HepG2 (cell line): ENCODE data around the gene SLC22A4. TPM values are rescaled to one million over a fixed set of nuclear protein-coding genes. Genes with fewer than 3 reads are reported as not detected.

Experiments
- BCLAF1 ChIP-seq: fragments of 450-650 bp; IDR thresholded peaks from 2 replicates; pipeline ENCODE4 v1.6.1; 2017; ENCODE audit warnings: mild to moderate bottlenecking
- CHD4 ChIP-seq: fragments of 200-600 bp; sonication (generic); IDR thresholded peaks from 2 replicates; pipeline ENCODE4 v1.7.0; 2017; ENCODE audit warnings: mild to moderate bottlenecking, low read length, borderline replicate concordance
- EZH2 ChIP-seq: conservative IDR thresholded peaks from 2 replicates; pipeline ENCODE4 v1.6.1; 2012; ENCODE audit warnings: mild to moderate bottlenecking, low read depth, low read length, moderate library complexity
- GABPB1 ChIP-seq: IDR thresholded peaks from 2 replicates; pipeline ENCODE4 v1.6.1; 2016; ENCODE audit warnings: mild to moderate bottlenecking, missing genetic modification reagents, moderate library complexity, missing compliant biosample characterization
- HMG20A ChIP-seq: IDR thresholded peaks from 2 replicates; pipeline ENCODE4 v1.6.1; 2016; ENCODE audit warnings: borderline replicate concordance
- HNF4G ChIP-seq, 2 experiments: sonication (generic) in 1 of 2; formaldehyde crosslinking in 1 of 2; IDR thresholded peaks; 2 replicates each; pipeline versions ENCODE4 v1.4.0 to v1.6.1; 2011 to 2020; ENCODE audit warnings: borderline replicate concordance in 2 of 2, low read depth in 2 of 2, mild to moderate bottlenecking in 2 of 2, low read length in 1 of 2, missing genetic modification reagents in 1 of 2, moderate library complexity in 1 of 2
- MAFK ChIP-seq, 2 experiments: IDR thresholded peaks in 1 of 2; conservative IDR thresholded peaks in 1 of 2; 2 replicates each; pipeline ENCODE4 v1.6.1; 2011; ENCODE audit warnings: improper control_type of control experiment in 2 of 2, low read length in 2 of 2
- MED13 ChIP-seq: sonication (generic); formaldehyde crosslinking; IDR thresholded peaks from 2 replicates; pipeline ENCODE4 v1.5.0; 2020; ENCODE audit warnings: missing genetic modification reagents
- MXD1 ChIP-seq: sonication (generic); formaldehyde crosslinking; IDR thresholded peaks from 2 replicates; pipeline ENCODE4 v1.4.0; 2020; ENCODE audit warnings: mild to moderate bottlenecking, missing genetic modification reagents
- NFATC3 ChIP-seq: sonication (generic); formaldehyde crosslinking; IDR thresholded peaks from 2 replicates; pipeline ENCODE4 v1.5.1; 2020; ENCODE audit warnings: mild to moderate bottlenecking, missing genetic modification reagents
- NFE2 ChIP-seq: sonication (generic); formaldehyde crosslinking; IDR thresholded peaks from 2 replicates; pipeline ENCODE4 v1.4.0; 2020; ENCODE audit warnings: missing genetic modification reagents
- PHF8 ChIP-seq: sonication (generic); formaldehyde crosslinking; IDR thresholded peaks from 2 replicates; pipeline ENCODE4 v1.5.0; 2020; ENCODE audit warnings: missing genetic modification reagents
- REL ChIP-seq: sonication (generic); formaldehyde crosslinking; conservative IDR thresholded peaks from 2 replicates; pipeline ENCODE4 v1.8.0; 2022; ENCODE audit warnings: mild to moderate bottlenecking, missing genetic modification reagents, moderate library complexity
- SP5 ChIP-seq: IDR thresholded peaks from 2 replicates; pipeline ENCODE4 v1.6.1; 2016; ENCODE audit warnings: low read depth, borderline replicate concordance
- TAF15 ChIP-seq: fragments of 200-400 bp; formaldehyde crosslinking; IDR thresholded peaks from one replicate; pipeline ENCODE4 v1.6.1; 2018; ENCODE audit warnings: mild to moderate bottlenecking, low read depth, low read length; ENCODE audit not compliant: poor library complexity, severe bottlenecking
- ZBTB43 ChIP-seq: sonication (generic); formaldehyde crosslinking; conservative IDR thresholded peaks from 2 replicates; pipeline ENCODE4 v1.4.0; 2020; ENCODE audit warnings: missing genetic modification reagents
- ZFX ChIP-seq: sonication (generic); formaldehyde crosslinking; IDR thresholded peaks from 2 replicates; pipeline ENCODE4 v1.4.0; 2020; ENCODE audit warnings: mild to moderate bottlenecking, low read depth, missing genetic modification reagents, moderate library complexity
- ZNF343 ChIP-seq: sonication (generic); formaldehyde crosslinking; IDR thresholded peaks from 2 replicates; pipeline ENCODE4 v1.4.0; 2020; ENCODE audit warnings: mild to moderate bottlenecking, missing genetic modification reagents
- ZNF431 ChIP-seq: sonication (generic); formaldehyde crosslinking; IDR thresholded peaks from 2 replicates; pipeline ENCODE4 v1.9.0; 2022; ENCODE audit warnings: missing genetic modification reagents, low read depth, mild to moderate bottlenecking, borderline replicate concordance
- ZNF546 ChIP-seq: sonication (generic); formaldehyde crosslinking; conservative IDR thresholded peaks from 2 replicates; pipeline ENCODE4 v1.8.1; 2023; ENCODE audit warnings: mild to moderate bottlenecking, missing genetic modification reagents
- ZNF883 ChIP-seq: sonication (generic); formaldehyde crosslinking; IDR thresholded peaks from 2 replicates; pipeline ENCODE4 v1.5.1; 2020; ENCODE audit warnings: mild to moderate bottlenecking, missing genetic modification reagents; ENCODE audit errors: not compliant biosample characterization
- polyA plus RNA-seq, 8 experiments: library from polyadenylated mRNA; depleted of rRNA in 3 of 8; stranded (reverse) in 7 of 8; unstranded in 1 of 8; fragments of >200 nt; fragmentation: Illumina TruSeq in 4 of 8; extraction: Trizol in 4 of 8; gene quantifications; 2 replicates each; pipeline versions ENCODE4 v1.2.1 to v1.2.3, GENCODE V29; 2011 to 2016; ENCODE audit warnings: low read depth in 4 of 8, missing spikeins in 1 of 8, mixed read lengths in 1 of 8; ENCODE audit not compliant: insufficient read depth in 1 of 8
- total RNA-seq, 5 experiments: library from RNA; depleted of rRNA; stranded (reverse); fragments of >200 nt; fragmentation: Illumina TruSeq; extraction: Trizol; gene quantifications; 2 replicates each; pipeline ENCODE4 v1.2.3, GENCODE V29; 2016; ENCODE audit warnings: low read depth in 1 of 5
- TF ChIP-seq, protein P1 (sequence below): sonication (generic); IDR thresholded peaks from 2 replicates; pipeline ENCODE4 v1.6.1; 2016; ENCODE audit warnings: low read depth, borderline replicate concordance
- TF ChIP-seq, protein P2 (sequence below): sonication (generic); formaldehyde crosslinking; IDR thresholded peaks from 2 replicates; pipeline ENCODE4 v1.4.0; 2020; ENCODE audit warnings: missing genetic modification reagents

The SLC22A4 gene
- total and polyA plus RNA-seq, 2 of the 13 experiments (the other 11 are each of a cell fraction or from before 2014, with no cell fraction given), result 0.33 to 0.62 TPM

DNA sequence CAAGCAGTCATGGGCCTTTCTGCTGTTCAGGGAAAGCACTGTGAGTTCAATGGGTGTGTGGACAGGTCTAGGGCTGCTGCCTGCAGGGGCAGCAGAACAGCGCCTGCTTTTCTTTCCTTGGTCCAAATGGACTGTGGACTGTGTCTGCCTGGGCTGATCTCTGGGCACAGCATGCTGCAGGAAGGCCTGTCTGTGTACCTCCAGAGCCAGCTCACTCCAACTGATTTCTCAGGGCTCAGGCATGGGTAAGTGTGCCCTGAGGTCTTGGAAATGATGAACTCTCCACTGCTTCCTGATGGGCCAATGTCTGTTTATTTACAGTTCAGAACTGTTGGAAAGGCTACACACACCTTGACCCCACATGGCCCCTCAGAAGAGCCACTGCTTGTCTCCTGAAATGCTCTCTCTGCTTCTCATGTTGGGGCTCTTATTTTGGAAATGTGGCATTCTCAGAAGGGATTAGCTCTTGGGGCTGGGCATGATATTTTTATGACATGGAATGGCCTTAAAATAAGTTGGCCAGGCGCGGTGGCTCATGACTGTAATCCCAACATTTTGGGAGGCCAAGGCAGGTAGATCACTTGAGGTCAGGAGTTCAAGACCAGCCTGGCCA, 27.0 kb downstream of the SLC22A4 start (continued):
- TF ChIP-seq ZNF343 (CRISPR knock-in tag), result no peak
- no peak for TF ChIP-seq MED13 (CRISPR knock-in tag)
- no peak for TF ChIP-seq BCLAF1
- TF ChIP-seq ZBTB43 (CRISPR knock-in tag), result no peak
- no peak for TF ChIP-seq NFATC3 (CRISPR knock-in tag)
- no peak for TF ChIP-seq HMG20A (CRISPR knock-in tag)
- no peak for TF ChIP-seq MXD1
- no peak for TF ChIP-seq PHF8
- no peak for TF ChIP-seq MAFK (conservative IDR thresholded peaks at IDR 0.05 in 1 of 2, IDR thresholded peaks at IDR 0.05 in 1 of 2; ENCODE audit: low read length in 2 of 2)
- TF ChIP-seq EZH2, result no peak
- no peak for TF ChIP-seq CHD4
- TF ChIP-seq REL, result no peak
- TF ChIP-seq, protein P1, sequence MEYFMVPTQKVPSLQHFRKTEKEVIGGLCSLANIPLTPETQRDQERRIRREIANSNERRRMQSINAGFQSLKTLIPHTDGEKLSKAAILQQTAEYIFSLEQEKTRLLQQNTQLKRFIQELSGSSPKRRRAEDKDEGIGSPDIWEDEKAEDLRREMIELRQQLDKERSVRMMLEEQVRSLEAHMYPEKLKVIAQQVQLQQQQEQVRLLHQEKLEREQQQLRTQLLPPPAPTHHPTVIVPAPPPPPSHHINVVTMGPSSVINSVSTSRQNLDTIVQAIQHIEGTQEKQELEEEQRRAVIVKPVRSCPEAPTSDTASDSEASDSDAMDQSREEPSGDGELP, result no peak
- peak; percentile 67; the same call in 1 of the 2 replicates for TF ChIP-seq ZFX
- TF ChIP-seq, protein P2, sequence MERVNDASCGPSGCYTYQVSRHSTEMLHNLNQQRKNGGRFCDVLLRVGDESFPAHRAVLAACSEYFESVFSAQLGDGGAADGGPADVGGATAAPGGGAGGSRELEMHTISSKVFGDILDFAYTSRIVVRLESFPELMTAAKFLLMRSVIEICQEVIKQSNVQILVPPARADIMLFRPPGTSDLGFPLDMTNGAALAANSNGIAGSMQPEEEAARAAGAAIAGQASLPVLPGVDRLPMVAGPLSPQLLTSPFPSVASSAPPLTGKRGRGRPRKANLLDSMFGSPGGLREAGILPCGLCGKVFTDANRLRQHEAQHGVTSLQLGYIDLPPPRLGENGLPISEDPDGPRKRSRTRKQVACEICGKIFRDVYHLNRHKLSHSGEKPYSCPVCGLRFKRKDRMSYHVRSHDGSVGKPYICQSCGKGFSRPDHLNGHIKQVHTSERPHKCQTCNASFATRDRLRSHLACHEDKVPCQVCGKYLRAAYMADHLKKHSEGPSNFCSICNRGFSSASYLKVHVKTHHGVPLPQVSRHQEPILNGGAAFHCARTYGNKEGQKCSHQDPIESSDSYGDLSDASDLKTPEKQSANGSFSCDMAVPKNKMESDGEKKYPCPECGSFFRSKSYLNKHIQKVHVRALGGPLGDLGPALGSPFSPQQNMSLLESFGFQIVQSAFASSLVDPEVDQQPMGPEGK (CRISPR knock-in tag), result no peak
- no peak for TF ChIP-seq TAF15
- no peak for TF ChIP-seq GABPB1 (CRISPR knock-in tag)
- TF ChIP-seq ZNF883, result peak; percentile 27
- TF ChIP-seq NFE2 (CRISPR knock-in tag), result no peak
- TF ChIP-seq SP5 (CRISPR knock-in tag), result no peak
- no peak for TF ChIP-seq ZNF546 (CRISPR knock-in tag)
- no peak for TF ChIP-seq ZNF431 (CRISPR knock-in tag)
- peak; percentile 52 for TF ChIP-seq HNF4G (IDR thresholded peaks at IDR 0.05; ENCODE audit: borderline replicate concordance, low read depth, low read length)
- TF ChIP-seq HNF4G (CRISPR knock-in tag; IDR thresholded peaks at IDR 0.05; ENCODE audit: borderline replicate concordance, low read depth), result no peak
